Osteocyte (in vitro differentiated cells): ENCODE data around the gene PCMT1. TPM values are rescaled to one million over a fixed set of nuclear protein-coding genes. Genes with fewer than 3 reads are reported as not detected.

Source experiments
- DNase-seq: peaks from one replicate; pipeline ENCODE4 v3.0.0; 2021; ENCODE audit warnings: mixed read lengths; ENCODE audit not compliant: unreplicated experiment; ENCODE audit errors: extremely low spot score
- H3K27ac Mint-ChIP-seq: one replicate; pipeline ENCODE4 v1.8.0; 2021; ENCODE audit warnings: mild to moderate bottlenecking, mixed read lengths; ENCODE audit not compliant: unreplicated experiment
- H3K27me3 Mint-ChIP-seq: one replicate; pipeline ENCODE4 v1.8.0; 2021; ENCODE audit warnings: mixed read lengths; ENCODE audit not compliant: unreplicated experiment
- H3K36me3 Mint-ChIP-seq: one replicate; pipeline ENCODE4 v1.8.0; 2021; ENCODE audit warnings: mixed read lengths; ENCODE audit not compliant: unreplicated experiment
- H3K4me1 Mint-ChIP-seq: one replicate; pipeline ENCODE4 v1.8.0; 2021; ENCODE audit warnings: mixed read lengths; ENCODE audit not compliant: unreplicated experiment
- H3K4me3 Mint-ChIP-seq: one replicate; pipeline ENCODE4 v1.8.0; 2021; ENCODE audit warnings: mild to moderate bottlenecking, moderate library complexity, mixed read lengths; ENCODE audit not compliant: unreplicated experiment
- H3K9me3 Mint-ChIP-seq: one replicate; pipeline ENCODE4 v1.8.0; 2021; ENCODE audit warnings: mixed read lengths; ENCODE audit not compliant: unreplicated experiment
- CTCF ChIP-seq: fragments of 200-600 bp; sonication (generic); IDR thresholded peaks from 2 replicates; pipeline ENCODE4 v1.5.0; 2021; ENCODE audit warnings: antibody characterized with exemption, mild to moderate bottlenecking, moderate library complexity
- total RNA-seq: library from RNA; stranded (reverse); gene quantifications from 2 replicates; pipeline ENCODE4 v1.2.1, GENCODE V29; 2021

PCMT1 gene
- total RNA-seq, 1 donor from 2014 or later: 75.8 TPM

- Mint-ChIP-seq H3K9me3 (no peaks in the 10 kb centered on the region), H3K4me1 (peaks cover 11% of the 10 kb centered on the region), H3K27me3 (no peaks in the 10 kb centered on the region), H3K27ac (no peak overlapping the region), H3K36me3 (peaks cover 29% of the 10 kb centered on the region), H3K4me3 (no peak overlapping the region)
- no peak for TF ChIP-seq CTCF
- DNase-seq: no peak
Measured at GRCh38 chr6:149771925-149772324, 22.4 kb downstream of the PCMT1 start.

- Mint-ChIP-seq H3K27ac (no peak overlapping the region), H3K9me3 (no peaks in the 10 kb centered on the region), H3K4me3 (no peak overlapping the region), H3K4me1 (no peaks in the 10 kb centered on the region), H3K36me3 (peaks cover 21% of the 10 kb centered on the region), H3K27me3 (no peaks in the 10 kb centered on the region)
- DNase-seq: no peak
- TF ChIP-seq CTCF: no peak
Measured at GRCh38 chr6:149777624-149778023, 28.1 kb downstream of the PCMT1 start.

GRCh38 chr6:149779644-149779963 lies 30.1 kb downstream of the PCMT1 start:
- Mint-ChIP-seq H3K4me3 (no peak overlapping the region), H3K9me3 (no peaks in the 10 kb centered on the region), H3K27ac (no peak overlapping the region), H3K27me3 (no peaks in the 10 kb centered on the region), H3K4me1 (no peaks in the 10 kb centered on the region), H3K36me3 (peaks cover 28% of the 10 kb centered on the region)
- no peak for TF ChIP-seq CTCF
- no peak for DNase-seq

GRCh38 chr6:149781715-149782114 lies 32.2 kb downstream of the PCMT1 start:
- no peak for DNase-seq
- Mint-ChIP-seq H3K27ac (no peak overlapping the region), H3K9me3 (no peaks in the 10 kb centered on the region), H3K27me3 (no peaks in the 10 kb centered on the region), H3K4me1 (no peaks in the 10 kb centered on the region), H3K36me3 (peaks cover 23% of the 10 kb centered on the region), H3K4me3 (no peak overlapping the region)
- no peak for TF ChIP-seq CTCF

- H3K9me3 Mint-ChIP-seq: no peaks in the 10 kb centered on the region
- TF ChIP-seq CTCF: no peak
- H3K36me3 Mint-ChIP-seq: peaks cover 22% of the 10 kb centered on the region
- DNase-seq: no peak
- H3K27ac Mint-ChIP-seq: no peak overlapping the region
- no peaks in the 10 kb centered on the region for H3K27me3 Mint-ChIP-seq
- H3K4me3 Mint-ChIP-seq: no peak overlapping the region
- H3K4me1 Mint-ChIP-seq: no peaks in the 10 kb centered on the region
Measured at GRCh38 chr6:149782337-149782736, 32.8 kb downstream of the PCMT1 start.
